ENCODE results near the gene RTN4. TPM values are rescaled to one million over a fixed set of nuclear protein-coding genes. Genes with fewer than 3 reads are reported as not detected.

The RTN4 gene
- total RNA-seq, 1 experiment from 2014 or later, result 200 TPM

DNA sequence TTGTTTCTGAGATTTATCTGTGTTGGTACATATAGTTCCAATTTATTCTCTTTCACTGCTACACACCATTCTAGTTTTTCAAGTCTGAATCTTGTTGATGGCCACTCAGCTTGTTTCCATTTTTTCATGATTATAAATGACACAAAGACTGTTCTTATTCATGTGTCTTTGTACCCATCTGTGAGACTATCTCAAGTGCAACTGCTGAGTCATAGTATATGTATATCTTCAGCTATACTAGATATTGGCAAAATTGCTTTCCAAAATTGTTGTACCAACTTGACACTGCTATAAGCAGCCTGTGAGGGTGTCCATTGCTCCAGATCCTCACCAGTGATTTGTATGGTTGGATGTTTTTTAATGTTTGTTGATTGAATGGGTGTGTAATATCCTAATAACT, 37.2 kb upstream of the RTN4 start:
- no peak for TF ChIP-seq CTCF (conservative IDR thresholded peaks at IDR 0.05)
- no peaks in the 10 kb centered on the region for H3K36me3 Mint-ChIP-seq (ENCODE audit: insufficient read depth in 1 of 3, low read depth in 3 of 3)
- Histone ChIP-seq H4K8ac (replicated peaks; ENCODE audit: insufficient read length, low read depth, low read length) (no peak overlapping the region), H3K27ac (ENCODE audit: insufficient read length, low read depth, low read length) (no peak overlapping the region), H2BK12ac (ENCODE audit: insufficient read length, low read depth, low read length) (no peak overlapping the region), H2BK20ac (ENCODE audit: low read depth, low read length, poor library complexity, severe bottlenecking) (no peak overlapping the region), H2AFZ (ENCODE audit: low read length) (no peak overlapping the region), H3K23me2 (ENCODE audit: insufficient read length, low read depth, low read length, poor library complexity, severe bottlenecking) (no peaks in the 10 kb centered on the region), H3K23ac (ENCODE audit: insufficient read length, low read depth, low read length) (no peak overlapping the region), H3K79me2 (ENCODE audit: insufficient read depth, low read length) (no peaks in the 10 kb centered on the region), H4K5ac (ENCODE audit: insufficient read length, low read depth, low read length) (no peak overlapping the region), H3K56ac (ENCODE audit: insufficient read length, low read depth, low read length) (no peak overlapping the region), H3K4ac (ENCODE audit: low read depth, low read length) (no peak overlapping the region), H3K4me2 (ENCODE audit: insufficient read depth, insufficient read length, low read length) (no peak overlapping the region), H3K79me1 (ENCODE audit: insufficient read depth, low read depth, low read length, poor library complexity, severe bottlenecking) (no peaks in the 10 kb centered on the region), H2BK5ac (ENCODE audit: insufficient read length, low read length) (no peak overlapping the region), H3K4me1 (ENCODE audit: insufficient read depth, low read length) (no peaks in the 10 kb centered on the region), H3K9ac (ENCODE audit: extremely low read depth, insufficient read length, low read length) (no peak overlapping the region), H3K9me3 (ENCODE audit: control insufficient read depth, low read depth, low read length) (no peaks in the 10 kb centered on the region), H4K91ac (ENCODE audit: insufficient read length, low read depth, low read length) (no peak overlapping the region), H3T11ph (ENCODE audit: low read length) (no peak overlapping the region), H3K18ac (ENCODE audit: insufficient read length, low read depth, low read length) (no peak overlapping the region), H2BK15ac (ENCODE audit: low read depth, low read length) (no peak overlapping the region), H3K27me3 (ENCODE audit: insufficient read depth, low read length) (no peaks in the 10 kb centered on the region), H2BK120ac (ENCODE audit: low read depth, low read length, poor library complexity, severe bottlenecking) (no peak overlapping the region), H2AK5ac (ENCODE audit: insufficient read length, low read length) (no peak overlapping the region), H3K14ac (ENCODE audit: insufficient read depth, low read length) (no peak overlapping the region), H4K20me1 (ENCODE audit: control insufficient read depth, insufficient read depth, insufficient read length) (no peaks in the 10 kb centered on the region)
- H3K9me3 Mint-ChIP-seq, result no peaks in the 10 kb centered on the region
- H3K4me3 Mint-ChIP-seq, result no peak overlapping the region
- H3K27ac Mint-ChIP-seq, result no peak overlapping the region
- no peak for DNase-seq
- H3K27me3 Mint-ChIP-seq (ENCODE audit: low read depth), result no peaks in the 10 kb centered on the region
- peaks cover 2% of the 10 kb centered on the region in 2 experiments; a peak in 1 of 4 replicates for H3K4me1 Mint-ChIP-seq

Measured in H9 (cell line).